Peyer's patch (tissue), 4 donors: Measurements from ENCODE around the gene EPB41L4A.

Experiments used
- POLR2A ChIP-seq, 2 donors: fragments of 450-650 bp; IDR thresholded peaks; one replicate each; pipeline ENCODE4 v1.5.1; 2017; ENCODE audit warnings: antibody characterized with exemption in 2 of 2, mild to moderate bottlenecking in 2 of 2, moderate library complexity in 2 of 2
- TF ChIP-seq, protein P1 (sequence below), 6 experiments: fragments of 450-650 bp in 4 of 6; fragments of 200-600 bp in 2 of 6; sonication (generic) in 1 of 6; IDR thresholded peaks; one replicate each; pipeline ENCODE4 v1.5.1; 2017 to 2019; ENCODE audit warnings: antibody characterized with exemption in 6 of 6, mild to moderate bottlenecking in 3 of 6, moderate library complexity in 1 of 6

DNA sequence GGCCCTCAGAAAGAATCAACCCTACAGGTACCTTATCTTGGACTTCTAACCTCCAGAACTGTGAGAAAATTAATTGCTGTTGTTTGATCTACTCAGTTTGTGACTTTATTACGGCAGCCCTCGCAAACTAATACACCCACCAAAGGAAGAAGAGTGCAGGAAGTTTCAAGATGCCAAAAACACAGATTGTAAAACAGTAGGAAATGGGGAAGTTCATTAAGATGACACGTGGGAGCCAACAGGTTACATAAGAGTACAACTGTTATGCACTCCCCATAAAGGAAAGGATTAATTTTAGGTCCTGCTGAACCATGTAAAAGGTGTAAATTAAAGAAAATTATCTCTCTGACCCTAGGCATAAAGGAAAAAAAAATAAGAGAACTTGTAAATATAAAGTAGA is 294.3 kb downstream of the EPB41L4A start:
- TF ChIP-seq, protein P1, sequence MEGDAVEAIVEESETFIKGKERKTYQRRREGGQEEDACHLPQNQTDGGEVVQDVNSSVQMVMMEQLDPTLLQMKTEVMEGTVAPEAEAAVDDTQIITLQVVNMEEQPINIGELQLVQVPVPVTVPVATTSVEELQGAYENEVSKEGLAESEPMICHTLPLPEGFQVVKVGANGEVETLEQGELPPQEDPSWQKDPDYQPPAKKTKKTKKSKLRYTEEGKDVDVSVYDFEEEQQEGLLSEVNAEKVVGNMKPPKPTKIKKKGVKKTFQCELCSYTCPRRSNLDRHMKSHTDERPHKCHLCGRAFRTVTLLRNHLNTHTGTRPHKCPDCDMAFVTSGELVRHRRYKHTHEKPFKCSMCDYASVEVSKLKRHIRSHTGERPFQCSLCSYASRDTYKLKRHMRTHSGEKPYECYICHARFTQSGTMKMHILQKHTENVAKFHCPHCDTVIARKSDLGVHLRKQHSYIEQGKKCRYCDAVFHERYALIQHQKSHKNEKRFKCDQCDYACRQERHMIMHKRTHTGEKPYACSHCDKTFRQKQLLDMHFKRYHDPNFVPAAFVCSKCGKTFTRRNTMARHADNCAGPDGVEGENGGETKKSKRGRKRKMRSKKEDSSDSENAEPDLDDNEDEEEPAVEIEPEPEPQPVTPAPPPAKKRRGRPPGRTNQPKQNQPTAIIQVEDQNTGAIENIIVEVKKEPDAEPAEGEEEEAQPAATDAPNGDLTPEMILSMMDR (IDR thresholded peaks at IDR 0.05), result no peak
- no peak for TF ChIP-seq POLR2A (IDR thresholded peaks at IDR 0.05)
